KMS-11 (cell line): ENCODE data around the gene RGS9.

Experiments used
- H2AFZ ChIP-seq: fragments of 200-600 bp; sonication (generic); 2 replicates; pipeline ENCODE4 v1.6.1; 2016; ENCODE audit warnings: antibody characterized with exemption, mixed run types, low read depth
- H3K27ac ChIP-seq: fragments of 200-600 bp; sonication (generic); 2 replicates; pipeline ENCODE4 v1.6.1; 2016; ENCODE audit warnings: mild to moderate bottlenecking, mixed run types
- H3K27me3 ChIP-seq: fragments of 200-600 bp; sonication (generic); 2 replicates; pipeline ENCODE4 v1.6.1; 2017; ENCODE audit warnings: mild to moderate bottlenecking, low read depth, mixed run types, moderate library complexity; ENCODE audit not compliant: insufficient read depth
- H3K36me3 ChIP-seq: fragments of 200-600 bp; sonication (generic); 2 replicates; pipeline ENCODE4 v1.6.1; 2017; ENCODE audit warnings: mild to moderate bottlenecking, mixed run types; ENCODE audit not compliant: insufficient read depth
- H3K4me1 ChIP-seq: fragments of 200-600 bp; sonication (generic); 2 replicates; pipeline ENCODE4 v1.6.1; 2016; ENCODE audit warnings: mild to moderate bottlenecking, low read depth, mixed run types; ENCODE audit not compliant: poor library complexity, severe bottlenecking
- H3K4me2 ChIP-seq: fragments of 200-600 bp; sonication (generic); 2 replicates; pipeline ENCODE4 v1.7.0; 2016; ENCODE audit warnings: mild to moderate bottlenecking, mixed run types
- H3K4me3 ChIP-seq: fragments of 200-600 bp; sonication (generic); IDR thresholded peaks from 2 replicates; pipeline ENCODE4 v1.6.1; 2017; ENCODE audit warnings: low read depth, low read length, mixed read lengths; ENCODE audit not compliant: insufficient read depth
- H3K79me2 ChIP-seq: fragments of 200-600 bp; sonication (generic); 2 replicates; pipeline ENCODE4 v1.6.1; 2016; ENCODE audit warnings: low read depth, mixed run types; ENCODE audit not compliant: insufficient read depth
- H3K9ac ChIP-seq: fragments of 200-600 bp; sonication (generic); 2 replicates; pipeline ENCODE4 v1.6.1; 2016; ENCODE audit warnings: mild to moderate bottlenecking, mixed run types
- H4K20me1 ChIP-seq: fragments of 200-600 bp; sonication (generic); 2 replicates; pipeline ENCODE4 v1.6.1; 2016; ENCODE audit warnings: mild to moderate bottlenecking, mixed run types; ENCODE audit not compliant: insufficient read depth
- TF ChIP-seq, protein P1 (sequence below): fragments of 200-600 bp; sonication (generic); conservative IDR thresholded peaks from 2 replicates; pipeline ENCODE4 v1.6.1; 2017; ENCODE audit warnings: low read depth, mild to moderate bottlenecking, antibody characterized with exemption, low read length, moderate library complexity, mixed read lengths

RGS9 gene

DNA sequence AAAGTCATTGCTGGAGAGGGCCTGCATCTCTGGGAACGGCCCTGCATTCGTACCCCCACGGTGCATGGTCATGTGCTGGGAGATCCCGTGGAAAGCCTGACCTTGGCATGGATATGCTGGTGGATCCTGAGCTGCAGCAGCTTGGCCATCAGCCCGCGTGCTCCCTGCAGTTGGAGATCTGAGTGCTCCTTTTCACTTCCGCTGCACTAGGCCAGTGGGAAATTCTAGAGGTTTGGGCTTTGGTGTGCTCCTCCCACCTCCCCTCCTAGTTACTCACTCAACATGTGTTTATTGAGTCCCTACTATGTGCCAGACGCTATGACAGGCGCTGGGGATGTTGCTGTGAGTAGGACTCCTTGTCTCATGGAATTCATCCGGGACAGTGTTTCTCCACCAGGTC, 91.1 kb downstream of the RGS9 start:
- Histone ChIP-seq H3K27ac (no peak overlapping the region), H2AFZ (no peak overlapping the region), H3K4me1 (no peaks in the 10 kb centered on the region), H3K27me3 (no peaks in the 10 kb centered on the region), H3K36me3 (no peaks in the 10 kb centered on the region), H3K4me2 (no peak overlapping the region), H3K9ac (no peak overlapping the region), H3K4me3 (no peak overlapping the region), H4K20me1 (no peaks in the 10 kb centered on the region), H3K79me2 (no peaks in the 10 kb centered on the region)
- TF ChIP-seq, protein P1, sequence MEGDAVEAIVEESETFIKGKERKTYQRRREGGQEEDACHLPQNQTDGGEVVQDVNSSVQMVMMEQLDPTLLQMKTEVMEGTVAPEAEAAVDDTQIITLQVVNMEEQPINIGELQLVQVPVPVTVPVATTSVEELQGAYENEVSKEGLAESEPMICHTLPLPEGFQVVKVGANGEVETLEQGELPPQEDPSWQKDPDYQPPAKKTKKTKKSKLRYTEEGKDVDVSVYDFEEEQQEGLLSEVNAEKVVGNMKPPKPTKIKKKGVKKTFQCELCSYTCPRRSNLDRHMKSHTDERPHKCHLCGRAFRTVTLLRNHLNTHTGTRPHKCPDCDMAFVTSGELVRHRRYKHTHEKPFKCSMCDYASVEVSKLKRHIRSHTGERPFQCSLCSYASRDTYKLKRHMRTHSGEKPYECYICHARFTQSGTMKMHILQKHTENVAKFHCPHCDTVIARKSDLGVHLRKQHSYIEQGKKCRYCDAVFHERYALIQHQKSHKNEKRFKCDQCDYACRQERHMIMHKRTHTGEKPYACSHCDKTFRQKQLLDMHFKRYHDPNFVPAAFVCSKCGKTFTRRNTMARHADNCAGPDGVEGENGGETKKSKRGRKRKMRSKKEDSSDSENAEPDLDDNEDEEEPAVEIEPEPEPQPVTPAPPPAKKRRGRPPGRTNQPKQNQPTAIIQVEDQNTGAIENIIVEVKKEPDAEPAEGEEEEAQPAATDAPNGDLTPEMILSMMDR = no peak

GRCh38 chr17:65228734-65229620, 91.8 kb downstream of the RGS9 start:
- H4K20me1 ChIP-seq = no peaks in the 10 kb centered on the region
- H3K4me3 ChIP-seq = no peak overlapping the region
- H3K36me3 ChIP-seq = no peaks in the 10 kb centered on the region
- H3K4me2 ChIP-seq = no peak overlapping the region
- H3K9ac ChIP-seq = no peak overlapping the region
- no peak overlapping the region for H2AFZ ChIP-seq
- no peak overlapping the region for H3K27ac ChIP-seq
- no peaks in the 10 kb centered on the region for H3K27me3 ChIP-seq
- H3K4me1 ChIP-seq = no peaks in the 10 kb centered on the region
- TF ChIP-seq, protein P1 = no peak
- no peaks in the 10 kb centered on the region for H3K79me2 ChIP-seq

DNA sequence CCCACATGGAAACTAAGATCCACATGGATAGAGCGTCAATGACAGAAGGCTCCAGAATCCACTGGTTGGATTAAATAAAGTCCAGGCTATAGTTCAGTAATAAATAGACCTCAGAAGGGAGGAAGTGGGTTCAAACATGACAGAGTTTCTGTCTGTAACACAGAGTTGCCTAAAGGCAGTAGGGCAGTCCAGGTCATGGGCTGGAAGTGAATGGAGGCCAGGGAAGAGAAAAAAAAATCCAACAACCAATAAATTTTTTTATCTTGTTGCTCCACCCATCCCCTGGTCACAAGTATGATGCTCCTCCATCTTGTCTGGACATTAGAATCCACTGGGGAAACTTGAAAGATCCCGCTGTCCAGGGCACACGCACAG, 92.4 kb downstream of the RGS9 start:
- Histone ChIP-seq H4K20me1 (no peaks in the 10 kb centered on the region), H3K36me3 (no peaks in the 10 kb centered on the region), H3K4me1 (no peaks in the 10 kb centered on the region), H3K27ac (no peak overlapping the region), H3K27me3 (no peaks in the 10 kb centered on the region), H3K4me2 (no peak overlapping the region), H3K79me2 (no peaks in the 10 kb centered on the region), H2AFZ (no peak overlapping the region), H3K9ac (no peak overlapping the region), H3K4me3 (no peak overlapping the region)
- TF ChIP-seq, protein P1 = no peak

DNA sequence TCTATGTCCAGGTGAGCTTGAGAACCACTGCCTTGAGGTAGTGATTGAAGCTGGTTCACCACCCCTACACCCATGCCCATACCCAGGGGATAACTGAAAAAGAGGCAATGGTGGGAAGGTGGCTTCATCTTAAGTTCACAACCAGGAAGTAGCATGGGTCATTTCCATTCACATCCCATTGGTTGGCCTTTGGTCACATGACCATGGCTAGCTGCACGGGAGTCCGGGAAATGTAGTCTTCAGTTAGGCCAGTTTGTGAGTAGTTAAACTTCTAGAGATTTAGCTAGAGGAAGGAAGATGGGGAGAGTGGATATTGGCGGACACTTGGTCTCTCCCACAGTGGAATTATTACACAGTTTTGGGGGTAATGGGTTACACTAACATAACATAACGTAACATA, 92.9 kb downstream of the RGS9 start:
- Histone ChIP-seq H3K4me1 (no peaks in the 10 kb centered on the region), H3K4me3 (no peak overlapping the region), H4K20me1 (no peaks in the 10 kb centered on the region), H3K9ac (no peak overlapping the region), H3K27me3 (no peaks in the 10 kb centered on the region), H3K36me3 (no peaks in the 10 kb centered on the region), H3K79me2 (no peaks in the 10 kb centered on the region), H3K4me2 (no peak overlapping the region), H2AFZ (no peak overlapping the region), H3K27ac (no peak overlapping the region)
- TF ChIP-seq, protein P1 = no peak
